ENCODE measurements around the gene NOSIP. TPM values are rescaled to one million over a fixed set of nuclear protein-coding genes. Genes with fewer than 3 reads are reported as not detected.

The NOSIP gene
- total and polyA plus RNA-seq, 2 of the 4 experiments (the other 2 are of a cell fraction): 118 to 138 TPM

DNA sequence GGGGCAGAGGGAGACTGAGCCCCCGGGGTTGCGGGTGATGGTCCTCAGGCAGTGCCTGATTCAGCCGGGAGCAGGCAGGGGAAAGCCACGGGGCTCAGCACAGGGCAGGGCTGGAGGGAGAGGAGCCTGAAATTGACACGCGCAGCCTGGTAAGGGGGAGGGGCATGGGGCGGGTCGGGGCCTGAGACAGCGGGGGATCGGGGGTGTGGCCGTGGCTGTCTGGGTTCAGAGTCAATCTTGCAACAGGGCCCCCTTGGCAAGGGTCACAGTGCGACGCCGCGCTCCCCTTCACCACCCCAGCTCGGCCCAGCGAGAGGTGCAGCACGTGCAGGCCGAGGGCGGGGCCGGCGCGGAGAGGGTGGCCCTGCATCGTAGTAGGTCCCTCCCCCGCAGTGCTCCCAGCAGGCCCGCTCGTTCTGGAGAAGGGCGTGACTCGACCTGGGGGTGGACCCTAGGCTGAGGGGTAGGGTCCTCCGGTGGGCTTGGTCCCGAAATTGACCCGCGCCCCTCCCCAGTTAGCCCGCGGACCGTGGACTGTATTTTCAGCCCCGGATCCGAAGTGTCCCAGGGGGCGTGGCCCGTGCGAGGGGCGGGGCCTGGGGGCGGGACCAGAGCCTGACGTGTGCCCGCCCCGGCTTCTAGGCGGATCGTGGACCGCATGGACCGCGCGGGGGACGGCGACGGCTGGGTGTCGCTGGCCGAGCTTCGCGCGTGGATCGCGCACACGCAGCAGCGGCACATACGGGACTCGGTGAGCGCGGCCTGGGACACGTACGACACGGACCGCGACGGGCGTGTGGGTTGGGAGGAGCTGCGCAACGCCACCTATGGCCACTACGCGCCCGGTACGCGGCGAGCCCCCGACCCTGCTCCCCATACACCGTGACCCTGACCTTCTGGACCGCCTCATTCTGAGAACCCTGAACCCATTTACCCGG is 46.5 kb downstream of the NOSIP start:
- Histone ChIP-seq H3K9ac (ENCODE audit: low read depth, low read length) (0 out of 2 replicates have a peak overlapping the region, but pooled peaks have one; percentile 4), H3K18ac (ENCODE audit: low read depth, low read length) (no peak overlapping the region), H3K4me1 (ENCODE audit: control insufficient read depth, insufficient read depth, low read length) (peaks cover 4% of the 10 kb centered on the region), H4K20me1 (ENCODE audit: insufficient read depth, low read length) (peaks cover 4% of the 10 kb centered on the region), H4K8ac (ENCODE audit: low read depth in 2 of 2, low read length in 2 of 2) (no peak overlapping the region; a peak in 1 of 4 replicates), H2AK9ac (replicated peaks; ENCODE audit: low read depth, low read length, poor library complexity) (peak overlapping the region; percentile 25), H4K91ac (ENCODE audit: insufficient read depth, low read depth, low read length) (no peak overlapping the region), H3K23ac (ENCODE audit: low read depth, low read length) (no peak overlapping the region), H3K9me1 (ENCODE audit: insufficient read depth, low read length) (0 out of 2 replicates have a peak, but pooled peaks cover 6% of the 10 kb centered on the region), H3K9me3 (ENCODE audit: control insufficient read depth, insufficient read depth, low read length) (no peaks in the 10 kb centered on the region), H3K27ac (ENCODE audit: insufficient read depth, low read length) (no peak overlapping the region), H2AK5ac (ENCODE audit: low read depth, low read length) (peak overlapping the region; percentile 66), H3K27me3 (ENCODE audit: control insufficient read depth, insufficient read depth, low read length) (no peaks in the 10 kb centered on the region), H3K4ac (ENCODE audit: low read depth, low read length) (no peak overlapping the region), H3K4me3 (ENCODE audit: insufficient read depth, low read depth, low read length) (peak overlapping the region; percentile 72), H3K79me1 (ENCODE audit: low read depth in 1 of 2, low read length in 2 of 2) (peaks cover 10 to 31% of the 10 kb centered on the region in 2 experiments), H2BK20ac (ENCODE audit: low read depth, low read length) (no peak overlapping the region), H4K5ac (ENCODE audit: low read depth, low read length) (no peak overlapping the region), H3K4me2 (ENCODE audit: low read depth, low read length) (peak overlapping the region; percentile 98), H2BK5ac (ENCODE audit: low read depth, low read length, poor library complexity, severe bottlenecking) (no peak overlapping the region), H3K36me3 (ENCODE audit: control insufficient read depth, insufficient read depth, low read length) (peaks cover 14% of the 10 kb centered on the region), H3K14ac (replicated peaks; ENCODE audit: low read depth, low read length) (no peak overlapping the region), H3K56ac (ENCODE audit: extremely low read depth, insufficient read depth, low read length) (no peak overlapping the region), H2AFZ (replicated peaks; ENCODE audit: low read length, poor library complexity) (peak overlapping the region; percentile 93), H2BK120ac (ENCODE audit: low read depth, low read length) (no peak overlapping the region), H2BK15ac (ENCODE audit: low read depth, low read length) (no peak overlapping the region)
- dilution Hi-C loops (cut with HindIII; ENCODE audit: low sequenced_read_pairs, unreplicated experiment): no loop called here
- intact Hi-C loops (cut with micrococcal nuclease): no loop called here
- ATAC-seq (ENCODE audit: low read depth) (peak; percentile 95), DNase-seq (peak; percentile 28)
- ChIA-PET CTCF (interaction anchor here (0.9 kb wide), 1 partner anchor 13 kb away, joined by 5 read pairs; no protein-coding TSS in a partner anchor), POLR2A (ENCODE audit: unreplicated experiment) (interaction anchor here (0.6 kb wide), 1 partner anchor 38 kb away, joined by 3 read pairs; no protein-coding TSS in a partner anchor)
- in situ Hi-C loops (cut with MboI; ENCODE audit: low sequenced_read_pairs): no loop called here
- BruUV-seq (replicated peaks): no TSS peak
- no peak for TF ChIP-seq FOS (IDR thresholded peaks at IDR 0.05; ENCODE audit: low read depth, low read length)
- TF ChIP-seq MAZ (IDR thresholded peaks at IDR 0.05; ENCODE audit: borderline replicate concordance, low read depth, low read length): peak; percentile 54; the same call in 1 of the 2 replicates
- TF ChIP-seq, protein P1, sequence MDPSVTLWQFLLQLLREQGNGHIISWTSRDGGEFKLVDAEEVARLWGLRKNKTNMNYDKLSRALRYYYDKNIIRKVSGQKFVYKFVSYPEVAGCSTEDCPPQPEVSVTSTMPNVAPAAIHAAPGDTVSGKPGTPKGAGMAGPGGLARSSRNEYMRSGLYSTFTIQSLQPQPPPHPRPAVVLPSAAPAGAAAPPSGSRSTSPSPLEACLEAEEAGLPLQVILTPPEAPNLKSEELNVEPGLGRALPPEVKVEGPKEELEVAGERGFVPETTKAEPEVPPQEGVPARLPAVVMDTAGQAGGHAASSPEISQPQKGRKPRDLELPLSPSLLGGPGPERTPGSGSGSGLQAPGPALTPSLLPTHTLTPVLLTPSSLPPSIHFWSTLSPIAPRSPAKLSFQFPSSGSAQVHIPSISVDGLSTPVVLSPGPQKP (IDR thresholded peaks at IDR 0.05; ENCODE audit: borderline replicate concordance, low read depth, low read length): no peak
- TF ChIP-seq BHLHE40 (IDR thresholded peaks at IDR 0.05; ENCODE audit: low read depth, low read length): peak; percentile 95
- TF ChIP-seq SMC3 (IDR thresholded peaks at IDR 0.05; ENCODE audit: low read depth, low read length): no peak
- TF ChIP-seq CEBPB (IDR thresholded peaks at IDR 0.05; ENCODE audit: low read depth, low read length): no peak
- TF ChIP-seq, protein P2, sequence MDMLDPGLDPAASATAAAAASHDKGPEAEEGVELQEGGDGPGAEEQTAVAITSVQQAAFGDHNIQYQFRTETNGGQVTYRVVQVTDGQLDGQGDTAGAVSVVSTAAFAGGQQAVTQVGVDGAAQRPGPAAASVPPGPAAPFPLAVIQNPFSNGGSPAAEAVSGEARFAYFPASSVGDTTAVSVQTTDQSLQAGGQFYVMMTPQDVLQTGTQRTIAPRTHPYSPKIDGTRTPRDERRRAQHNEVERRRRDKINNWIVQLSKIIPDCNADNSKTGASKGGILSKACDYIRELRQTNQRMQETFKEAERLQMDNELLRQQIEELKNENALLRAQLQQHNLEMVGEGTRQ (IDR thresholded peaks at IDR 0.05; ENCODE audit: low read depth, low read length): peak; percentile 69
- TF ChIP-seq NFE2L2 (IDR thresholded peaks at IDR 0.05; ENCODE audit: low read depth, low read length): no peak
- no peak for TF ChIP-seq CHD1 (IDR thresholded peaks at IDR 0.05; ENCODE audit: low read depth, low read length)
- peak; percentile 66; the same call in 1 of the 2 replicates for TF ChIP-seq MXI1 (IDR thresholded peaks at IDR 0.05; ENCODE audit: borderline replicate concordance, low read depth, low read length)
- 9% methylated on average over 24 of the region's 87 CpGs; no CpG with 5 or more reads in 1 of the 2 experiments for WGBS, 2 experiments (ENCODE audit: extremely low coverage in 2 of 2, insufficient read length in 1 of 2)

Data from IMR-90 (cell line).